ENCODE measurements around the gene ASIC2.

The ASIC2 gene

GRCh38 chr17:33202796-33203495 lies 90.1 kb downstream of the ASIC2 start:
- no peak for DNase-seq

- DNase-seq: no peak
Observed at GRCh38 chr17:33202021-33202420, 91.1 kb downstream of the ASIC2 start.

GRCh38 chr17:33201283-33201682 lies 91.8 kb downstream of the ASIC2 start:
- no peak for DNase-seq

GRCh38 chr17:33200587-33200986 lies 92.5 kb downstream of the ASIC2 start:
- DNase-seq: no peak

DNA sequence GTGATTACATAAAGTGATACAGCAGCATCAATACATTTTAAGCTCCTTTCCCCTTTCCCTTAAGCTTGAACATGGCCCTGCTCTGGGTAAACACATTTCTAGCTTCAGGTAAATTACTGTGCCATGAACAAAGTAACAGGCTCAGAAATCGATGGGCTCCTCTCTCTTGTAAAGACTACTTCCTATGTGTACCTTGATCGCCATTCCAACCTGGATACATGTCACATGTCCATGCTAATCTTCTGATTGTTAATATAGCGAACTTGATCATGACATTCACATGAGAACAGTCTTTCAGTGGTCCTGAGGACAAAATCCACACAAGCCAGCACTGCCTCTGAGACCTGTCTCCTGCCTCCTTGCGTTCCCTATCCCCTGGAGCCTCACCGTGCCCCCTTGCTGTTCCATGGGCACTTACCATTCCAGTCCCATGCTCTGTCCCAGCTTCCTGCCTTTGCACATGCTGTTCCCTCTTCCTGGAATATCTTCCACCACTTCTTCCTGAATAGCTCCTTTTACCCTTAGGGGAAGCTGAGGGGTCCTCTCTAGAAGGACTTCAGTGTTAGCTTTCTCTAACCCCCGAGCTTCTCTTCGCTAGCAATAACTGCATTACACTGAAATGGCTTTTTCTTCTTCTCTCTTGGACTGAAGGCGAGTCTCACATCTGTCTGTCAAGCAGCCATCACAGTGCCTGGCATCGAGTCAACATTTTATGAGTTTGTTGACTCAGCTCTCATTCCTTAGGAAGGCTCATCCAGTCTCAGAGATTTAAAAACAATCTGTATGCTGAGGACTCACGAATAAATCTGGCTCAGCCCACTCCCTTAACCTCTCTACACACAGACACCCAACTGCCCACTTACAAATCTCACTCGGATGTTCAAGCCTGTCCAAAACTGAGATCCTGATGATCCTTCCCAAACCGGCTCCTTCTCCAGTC lies 93.3 kb downstream of the ASIC2 start:
- peak; percentile 15 for DNase-seq

DNA sequence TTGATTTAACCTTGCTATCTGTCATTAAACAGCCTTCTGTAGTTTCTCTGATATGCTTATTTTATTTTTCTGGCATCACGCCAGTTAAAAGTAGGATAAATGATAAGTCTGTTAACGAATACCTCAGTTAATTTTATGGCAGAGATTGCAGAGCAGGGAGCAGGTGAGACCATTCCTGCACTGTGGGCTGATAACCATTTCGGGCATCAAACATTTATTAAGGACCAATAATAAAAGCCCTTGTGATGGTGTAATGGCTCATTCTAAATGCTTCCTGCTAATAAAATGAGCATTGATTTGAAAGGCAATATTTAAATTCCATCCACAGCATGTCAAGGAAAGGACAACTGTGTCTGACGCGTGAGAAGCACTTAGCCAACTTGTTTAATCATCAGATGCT lies 94.1 kb downstream of the ASIC2 start:
- no peak for DNase-seq

DNA sequence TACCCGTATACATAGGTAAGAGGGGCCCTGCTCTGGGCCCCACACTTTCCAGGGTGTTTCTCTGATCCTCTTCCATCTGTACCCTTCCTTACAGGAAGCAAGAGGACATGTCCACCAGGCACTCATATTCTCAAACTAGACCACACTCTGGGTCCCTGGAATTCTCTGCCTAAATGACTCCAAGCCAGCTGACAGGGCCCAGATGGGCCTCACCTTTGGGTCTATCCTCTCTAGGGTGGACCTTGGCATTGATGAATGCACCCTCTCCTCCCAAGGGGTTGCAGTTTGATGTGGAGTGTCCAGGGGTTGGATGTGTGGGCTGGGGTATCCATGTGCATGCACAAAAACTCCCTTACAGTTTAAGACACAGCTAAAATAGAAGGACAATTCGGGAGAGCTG lies 95.8 kb downstream of the ASIC2 start:
- no peak for DNase-seq

- DNase-seq: no peak
Observed at GRCh38 chr17:33196883-33197282, 96.2 kb downstream of the ASIC2 start.

DNA sequence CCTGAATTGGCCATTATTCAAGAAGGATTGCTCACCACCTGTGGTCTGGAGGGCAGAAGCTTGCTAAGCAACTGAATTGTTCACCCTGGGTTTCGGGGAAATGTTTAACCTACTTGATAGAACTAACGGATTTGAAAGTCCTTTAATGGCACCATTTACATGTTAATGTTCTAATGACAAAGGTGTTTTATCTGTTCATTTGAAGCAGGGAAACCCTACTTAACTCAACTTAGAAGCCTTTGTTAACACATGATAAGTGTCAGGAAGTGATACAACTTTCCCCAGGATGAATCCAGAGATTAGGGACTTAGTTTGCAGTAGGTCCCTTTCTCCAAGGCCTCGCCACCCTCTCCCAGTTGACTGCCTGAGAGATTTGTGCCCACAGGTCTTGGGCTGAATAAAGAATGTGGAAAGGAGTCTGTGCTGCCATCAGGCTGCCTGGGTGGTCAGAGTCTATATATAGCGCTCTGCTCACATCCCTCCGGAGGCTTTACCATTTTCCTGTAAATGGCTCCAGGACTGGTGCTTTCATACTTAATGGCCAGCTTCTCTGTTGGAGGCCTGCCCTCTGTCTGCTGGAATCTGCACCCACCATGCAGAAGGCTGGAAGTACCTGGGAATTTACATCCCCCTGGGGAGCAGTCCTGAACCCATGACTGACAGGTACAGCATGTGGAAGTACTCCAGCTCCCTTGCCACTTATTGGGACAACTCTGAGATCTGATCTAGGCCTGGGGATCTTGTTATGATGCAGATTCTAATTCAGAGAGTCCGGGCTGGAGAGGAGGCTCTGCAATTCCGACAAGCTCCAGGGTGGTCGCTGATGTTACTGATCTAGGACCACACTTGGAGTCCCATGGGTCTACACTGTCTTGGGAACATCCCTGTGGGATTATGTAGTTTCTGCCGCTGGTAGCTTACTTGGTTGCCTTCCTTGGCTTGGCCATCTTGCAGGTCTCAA lies 99.9 kb downstream of the ASIC2 start:
- no peak for DNase-seq

DNA sequence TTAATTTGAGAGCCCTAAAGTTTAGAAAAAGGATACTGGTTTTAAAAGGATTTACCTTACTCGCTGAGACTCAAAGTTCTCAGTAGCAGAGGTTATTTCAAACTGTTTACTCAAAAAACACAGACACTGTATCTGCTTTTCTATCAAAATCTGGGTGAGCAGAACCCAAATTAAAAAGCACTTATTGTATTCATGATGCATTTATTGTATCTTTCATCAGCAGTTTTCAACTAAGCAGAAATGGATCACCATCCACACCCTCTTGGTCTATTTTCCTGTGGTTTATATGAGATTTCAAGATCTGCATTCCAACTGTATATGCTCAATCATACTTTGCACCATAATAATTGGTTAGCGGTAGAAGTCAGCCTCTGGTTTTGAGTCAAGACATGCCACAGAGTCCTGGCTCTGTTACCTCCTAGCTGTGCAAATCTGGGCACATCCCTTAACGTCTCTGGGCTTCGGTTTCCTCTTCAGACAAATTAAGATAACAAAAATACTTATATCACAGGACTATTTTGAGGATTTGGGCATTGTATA lies 109.5 kb downstream of the ASIC2 start:
- DNase-seq: no peak

- DNase-seq: no peak
Observed at GRCh38 chr17:33179151-33179550, 113.9 kb downstream of the ASIC2 start.

GRCh38 chr17:33178681-33179080 lies 114.4 kb downstream of the ASIC2 start:
- no peak for DNase-seq

DNA sequence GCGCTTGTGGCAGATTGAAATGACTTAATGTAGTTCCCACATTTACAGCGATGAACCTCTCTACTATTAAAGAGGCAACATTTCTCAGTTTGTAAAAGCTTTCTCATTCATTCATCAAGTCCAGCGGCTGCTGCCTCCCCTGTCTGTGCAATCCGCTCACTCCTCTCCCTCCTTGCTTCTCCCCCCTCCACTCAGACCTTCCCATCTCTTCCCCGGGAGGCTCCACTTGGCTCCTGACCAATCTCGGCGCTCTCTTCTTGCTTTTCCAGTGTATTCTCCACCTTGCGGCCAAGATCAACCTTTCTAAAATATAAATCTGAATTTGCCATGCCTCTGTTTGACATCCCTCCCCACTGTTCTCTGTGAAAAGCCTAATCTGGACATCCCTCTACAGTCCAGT lies 117.5 kb downstream of the ASIC2 start:
- DNase-seq: no peak

DNA sequence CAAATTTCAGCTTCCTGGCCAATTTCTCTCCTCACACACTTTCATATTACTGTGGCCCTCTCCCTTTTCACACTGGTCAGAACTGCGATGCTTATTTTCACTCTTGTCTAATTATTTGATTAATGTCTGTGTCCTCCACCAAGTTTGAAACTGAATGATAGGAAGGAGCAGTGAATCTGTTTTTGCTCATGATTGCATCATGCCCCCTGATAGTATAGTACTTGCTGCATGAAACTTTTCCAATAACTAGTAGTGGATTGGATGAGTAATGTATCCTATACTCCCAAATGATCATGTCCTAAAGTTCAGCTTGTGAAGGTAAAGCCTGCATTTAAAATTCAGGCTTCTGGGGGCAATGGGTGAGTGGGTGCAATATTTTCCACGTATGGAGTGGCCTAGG lies 121.2 kb downstream of the ASIC2 start:
- DNase-seq: no peak

- DNase-seq: peak; percentile 5
Observed at GRCh38 chr17:33169580-33170285, 123.4 kb downstream of the ASIC2 start.

DNA sequence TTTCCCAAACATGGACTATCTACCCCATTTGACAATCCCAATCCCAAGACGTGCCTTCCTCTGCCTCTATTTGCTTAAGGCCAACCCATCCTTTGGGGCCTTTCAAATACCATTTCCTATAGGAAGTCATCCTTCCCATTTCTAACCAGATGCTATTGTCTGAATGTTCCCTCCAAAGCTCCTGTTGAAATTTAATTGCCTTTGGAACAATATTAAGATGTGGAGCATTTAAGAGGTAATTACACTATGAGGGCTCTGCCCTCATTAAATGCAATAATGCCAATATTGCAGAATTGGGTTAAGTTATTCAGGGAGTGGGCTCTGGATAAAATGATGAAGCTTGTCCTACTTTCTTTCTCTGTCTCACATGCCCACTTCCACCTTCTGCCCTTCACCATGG lies 125.4 kb downstream of the ASIC2 start:
- DNase-seq: no peak

GRCh38 chr17:33166472-33166871 lies 126.6 kb downstream of the ASIC2 start:
- no peak for DNase-seq

- DNase-seq: no peak
Observed at GRCh38 chr17:33164169-33164881, 128.8 kb downstream of the ASIC2 start.

DNA sequence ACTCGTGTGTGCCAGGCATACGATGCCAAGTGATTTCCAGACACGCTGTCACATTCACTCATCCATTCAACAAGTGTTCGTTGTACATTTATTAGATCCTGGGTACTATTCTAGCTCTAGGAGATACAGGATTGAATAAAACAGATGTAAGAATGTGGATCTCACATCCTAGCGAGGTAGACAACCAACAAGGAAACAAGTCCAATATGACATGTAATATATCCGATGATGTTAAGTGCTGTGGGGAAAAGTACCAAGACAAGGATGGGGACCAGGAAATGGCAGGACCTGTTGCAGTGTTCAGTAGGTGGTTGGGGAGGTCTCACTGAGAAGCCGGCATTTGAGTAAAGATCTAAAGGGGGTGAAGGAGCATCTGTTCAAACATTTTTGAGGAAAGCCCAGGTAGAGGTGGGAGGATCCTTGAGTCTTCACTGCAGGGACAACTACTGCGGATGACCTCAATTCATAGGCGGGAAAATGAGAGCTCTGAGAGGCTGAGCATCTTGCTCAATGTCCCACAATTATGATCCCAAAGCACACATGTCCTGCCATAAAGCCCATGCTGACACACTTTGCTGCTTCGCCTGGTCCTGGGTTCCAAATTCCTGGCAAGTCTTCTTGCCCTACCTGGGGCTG lies 129.4 kb downstream of the ASIC2 start:
- DNase-seq: no peak

GRCh38 chr17:33154869-33155455 lies 138.1 kb downstream of the ASIC2 start:
- no peak for DNase-seq
